Endodermal cell (in vitro differentiated cells): Measurements from ENCODE around the gene ACADVL. TPM values are rescaled to one million over a fixed set of nuclear protein-coding genes. Genes with fewer than 3 reads are reported as not detected.

Experiments
- DNase-seq: peaks from one replicate; pipeline ENCODE4 v3.0.0-alpha.2; 2017
- H3K27ac ChIP-seq: 2 replicates; pipeline ENCODE4 v1.5.1; 2013; ENCODE audit warnings: mild to moderate bottlenecking, low read depth, low read length, moderate library complexity
- H3K27me3 ChIP-seq: 2 replicates; pipeline ENCODE4 v1.6.1; 2013; ENCODE audit warnings: mild to moderate bottlenecking, low read length, moderate library complexity; ENCODE audit not compliant: insufficient read depth, control insufficient read depth, poor library complexity, severe bottlenecking
- H3K36me3 ChIP-seq: 2 replicates; pipeline ENCODE4 v1.7.0; 2013; ENCODE audit warnings: mild to moderate bottlenecking, low read length, moderate library complexity; ENCODE audit not compliant: control insufficient read depth, insufficient read depth
- H3K4me1 ChIP-seq: one replicate; pipeline ENCODE4 v1.7.0; 2013; ENCODE audit warnings: low read length; ENCODE audit not compliant: control insufficient read depth, insufficient read depth
- H3K4me3 ChIP-seq: 2 replicates; pipeline ENCODE4 v1.5.1; 2013; ENCODE audit warnings: mild to moderate bottlenecking, low read length, moderate library complexity
- H3K9ac ChIP-seq: 2 replicates; pipeline ENCODE4 v1.6.1; 2013; ENCODE audit warnings: mild to moderate bottlenecking, low read length, moderate library complexity; ENCODE audit not compliant: poor library complexity, severe bottlenecking; ENCODE audit errors: extremely low read depth
- H3K9me3 ChIP-seq: 2 replicates; pipeline ENCODE4 v1.6.1; 2013; ENCODE audit warnings: mild to moderate bottlenecking, low read length, moderate library complexity; ENCODE audit not compliant: control insufficient read depth
- H3K27ac Mint-ChIP-seq: 2 replicates; pipeline ENCODE4 v1.8.0; 2020; ENCODE audit warnings: mixed read lengths
- H3K27me3 Mint-ChIP-seq: 2 replicates; pipeline ENCODE4 v1.8.0; 2021; ENCODE audit warnings: mild to moderate bottlenecking, mixed read lengths; ENCODE audit not compliant: insufficient read depth
- H3K36me3 Mint-ChIP-seq: 2 replicates; pipeline ENCODE4 v1.8.0; 2020; ENCODE audit warnings: low read depth, mixed read lengths
- H3K4me1 Mint-ChIP-seq: 2 replicates; pipeline ENCODE4 v1.8.0; 2020; ENCODE audit warnings: mixed read lengths
- H3K4me3 Mint-ChIP-seq: 2 replicates; pipeline ENCODE4 v1.8.0; 2020; ENCODE audit warnings: mild to moderate bottlenecking, moderate library complexity, mixed read lengths
- H3K9me3 Mint-ChIP-seq: 2 replicates; pipeline ENCODE4 v1.8.0; 2020; ENCODE audit warnings: mild to moderate bottlenecking, mixed read lengths
- CTCF ChIP-seq: fragments of 200-600 bp; sonication (generic); conservative IDR thresholded peaks from 2 replicates; pipeline ENCODE4 v1.5.0; 2021; ENCODE audit warnings: antibody characterized with exemption, mild to moderate bottlenecking
- WGBS, 2 experiments: methylation state at CpG; one replicate each; pipeline versions ENCODE4 v1.1.5 to v1.1.7; 2013; ENCODE audit warnings: missing lambda C conversion rate in 2 of 2, mixed read lengths in 1 of 2; ENCODE audit not compliant: insufficient coverage in 1 of 2, insufficient read length in 1 of 2; 5-methylcytosine and 5-hydroxymethylcytosine counted together
- total RNA-seq, 2 donors: library from RNA; stranded (reverse); fragmentation: NEBNext Ultra II Directional in 1 of 2; extraction: Animal tissue kit (Norgen Biotek cat#: 25700) in 1 of 2; gene quantifications; 2 replicates in 1 of 2; 3 replicates in 1 of 2; pipeline ENCODE4 v1.2.1, GENCODE V29; 2021

The ACADVL gene
- total RNA-seq, 2 donors from 2014 or later, result 337 to 459 TPM

- Mint-ChIP-seq H3K9me3 (no peaks in the 10 kb centered on the region), H3K4me1 (peaks cover 38% of the 10 kb centered on the region), H3K27me3 (peaks cover 4% of the 10 kb centered on the region), H3K36me3 (no peaks in the 10 kb centered on the region), H3K4me3 (peak overlapping the region; percentile 58), H3K27ac (peak overlapping the region; percentile 99)
- WGBS, 2 experiments, result 0 to 5% methylated on average over 4 to 15 of the region's 15 CpGs
- peak overlapping the region; percentile 42 for H3K9ac ChIP-seq
- H3K27ac ChIP-seq, result peak overlapping the region; percentile 95
- no peaks in the 10 kb centered on the region for H3K9me3 ChIP-seq
- peak; percentile 99 for DNase-seq
- no peaks in the 10 kb centered on the region for H3K36me3 ChIP-seq
- TF ChIP-seq CTCF, result peak; percentile 90
- H3K27me3 ChIP-seq, result no peaks in the 10 kb centered on the region
- peak overlapping the region; percentile 68 for H3K4me3 ChIP-seq
- peaks cover 12% of the 10 kb centered on the region for H3K4me1 ChIP-seq
Observed at GRCh38 chr17:7213895-7214299, 5.8 kb upstream of the ACADVL start.

- H3K4me3 Mint-ChIP-seq, result peak overlapping the region; percentile 58
- Histone ChIP-seq H3K9ac (peak overlapping the region; percentile 43), H3K27ac (peak overlapping the region; percentile 95), H3K4me1 (peaks cover 14% of the 10 kb centered on the region), H3K9me3 (no peaks in the 10 kb centered on the region), H3K27me3 (no peaks in the 10 kb centered on the region), H3K4me3 (peak overlapping the region; percentile 76), H3K36me3 (no peaks in the 10 kb centered on the region)
- H3K4me1 Mint-ChIP-seq, result peaks cover 43% of the 10 kb centered on the region
- peak; percentile 84 for TF ChIP-seq CTCF
- H3K27ac Mint-ChIP-seq, result peak overlapping the region; percentile 99
- WGBS, 2 experiments, result 0% methylated on average over 19 to 45 of the region's 45 CpGs
- H3K36me3 Mint-ChIP-seq, result no peaks in the 10 kb centered on the region
- DNase-seq, result peak; percentile 100
- peaks cover 4% of the 10 kb centered on the region for H3K27me3 Mint-ChIP-seq
- H3K9me3 Mint-ChIP-seq, result no peaks in the 10 kb centered on the region
Observed at GRCh38 chr17:7214300-7215135, 5.2 kb upstream of the ACADVL start.

GRCh38 chr17:7215136-7215638 is 4.6 kb upstream of the ACADVL start:
- peak overlapping the region; percentile 95 for H3K27ac ChIP-seq
- peak overlapping the region; percentile 58 for H3K4me3 Mint-ChIP-seq
- peak overlapping the region; percentile 76 for H3K4me3 ChIP-seq
- WGBS, 2 experiments, result 0 to 10% methylated on average over 4 to 9 of the region's 9 CpGs
- no peak overlapping the region for H3K9ac ChIP-seq
- TF ChIP-seq CTCF, result no peak
- peaks cover 14% of the 10 kb centered on the region for H3K4me1 ChIP-seq
- no peaks in the 10 kb centered on the region for H3K36me3 Mint-ChIP-seq
- H3K9me3 Mint-ChIP-seq, result no peaks in the 10 kb centered on the region
- no peaks in the 10 kb centered on the region for H3K36me3 ChIP-seq
- H3K9me3 ChIP-seq, result no peaks in the 10 kb centered on the region
- peaks cover 44% of the 10 kb centered on the region for H3K4me1 Mint-ChIP-seq
- H3K27me3 Mint-ChIP-seq, result peaks cover 4% of the 10 kb centered on the region
- H3K27ac Mint-ChIP-seq, result peak overlapping the region; percentile 99
- H3K27me3 ChIP-seq, result no peaks in the 10 kb centered on the region
- no peak for DNase-seq
